Motor neuron (in vitro differentiated cells): ENCODE data around the gene MFN2. TPM values are rescaled to one million over a fixed set of nuclear protein-coding genes. Genes with fewer than 3 reads are reported as not detected.
A peak's percentile ranks its signal among the peaks of the same experiment; 100 is the strongest.

Source experiments
- ATAC-seq, 8 experiments: fragments of 200-7000 bp; cut with Tn5 transposase; replicated peaks in 6 of 8; 2 replicates each; pipeline ENCODE4 v1.8.0; 2021; ENCODE audit warnings: mild to moderate bottlenecking in 8 of 8, moderate library complexity in 8 of 8
- H3K27ac ChIP-seq, 2 donors: fragments of 250-450 bp; sonication (Bioruptor Pico); 2 replicates each; pipeline ENCODE4 v1.9.0; 2021; ENCODE audit warnings: antibody characterized with exemption in 2 of 2, mild to moderate bottlenecking in 2 of 2, moderate library complexity in 1 of 2
- H3K4me1 ChIP-seq, 2 donors: fragments of 250-450 bp; sonication (Bioruptor Pico); replicated peaks in 1 of 2; 2 replicates each; pipeline ENCODE4 v1.6.1; 2021; ENCODE audit warnings: antibody characterized with exemption in 2 of 2, mild to moderate bottlenecking in 2 of 2, moderate library complexity in 1 of 2
- H3K4me3 ChIP-seq, 5 donors: fragments of 250-450 bp; sonication (Bioruptor Pico); 2 replicates each; pipeline ENCODE4 v1.9.0; 2021; ENCODE audit warnings: antibody characterized with exemption in 5 of 5, mild to moderate bottlenecking in 5 of 5, moderate library complexity in 4 of 5
- WGBS, 10 experiments: fragments of 450-650 bp; shearing (Covaris generic); methylation state at CpG; one replicate each; pipeline ENCODE4 v1.0.0; 2022; 5-methylcytosine and 5-hydroxymethylcytosine counted together
- in situ Hi-C, 9 experiments: fragments of 400-800 bp; cut with MboI; loops; one replicate each; pipeline ENCODE4 v1.15.0; 2021; ENCODE audit warnings: low sequenced_read_pairs in 9 of 9, low pct_unique_long_range_greater_than_20kb in 2 of 9; ENCODE audit not compliant: unreplicated experiment in 9 of 9
- total RNA-seq, 8 experiments: library from RNA; unstranded; fragments of 300-600 nt; gene quantifications; 2 replicates each; pipeline versions ENCODE4 v1.2.3 to v1.2.4, GENCODE V29; 2022

Gene MFN2
- total RNA-seq, 8 experiments from 2014 or later = 68.9 to 109 (median 75.3) TPM

DNA sequence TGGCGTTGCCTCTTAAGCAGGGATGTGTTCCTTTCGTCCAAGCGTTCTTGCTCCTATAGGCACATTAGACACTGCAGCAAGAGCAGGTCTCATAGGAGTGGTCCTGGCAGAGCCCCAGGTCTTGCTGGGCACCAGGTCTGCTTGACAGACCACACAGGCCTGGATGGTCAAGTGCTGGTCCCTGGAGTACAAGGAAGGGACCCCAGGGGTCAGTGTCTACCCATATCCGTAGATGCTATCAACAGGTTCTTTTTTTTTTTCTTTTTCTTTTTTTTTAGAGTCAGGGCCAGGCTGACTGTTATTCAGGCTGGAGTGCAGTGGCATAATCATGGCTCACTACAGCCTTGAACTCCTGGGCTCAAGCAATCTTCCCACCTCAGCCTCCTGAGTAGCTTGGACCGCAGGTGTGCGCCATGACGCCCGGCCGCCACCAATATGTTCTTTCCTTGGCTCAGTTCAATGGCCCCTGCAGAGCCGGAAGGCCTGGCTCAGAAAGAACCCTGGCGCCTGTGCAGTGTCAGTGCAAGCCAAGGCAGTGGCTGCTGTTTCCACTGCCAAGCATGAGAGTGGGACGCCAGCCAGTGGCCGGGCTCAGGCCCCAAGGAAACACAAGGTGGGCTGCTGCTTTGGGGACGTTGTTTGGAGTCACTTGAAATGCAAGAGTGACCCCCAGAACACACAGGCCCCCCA lies 72.9 kb downstream of the MFN2 start:
- Histone ChIP-seq H3K27ac (peak overlapping the region; percentile 84 to 87), H3K4me3 (no peak overlapping the region), H3K4me1 (peaks cover 44 to 47% of the 10 kb centered on the region in 2 donors)
- WGBS, 10 experiments = 40 to 100% (median 90%) methylated on average over 1 to 11 of the region's 14 CpGs
- peak in 3 of 8 experiments; percentile 0 to 7 (median 1) for ATAC-seq
- in situ Hi-C loops = no loop called here

GRCh38 chr1:12053752-12054548 lies 73.7 kb downstream of the MFN2 start:
- in situ Hi-C loops = no loop called here
- WGBS, 10 experiments = 50 to 72% (median 68%) methylated on average over 2 of the region's 13 CpGs; no CpG with 5 or more reads in 7 of the 10 experiments
- H3K4me3 ChIP-seq = no peak overlapping the region
- ATAC-seq = peak in 5 of 8 experiments; percentile 7 to 51 (median 21)
- H3K27ac ChIP-seq = peak overlapping the region; percentile 84 to 87
- H3K4me1 ChIP-seq = peaks cover 44 to 47% of the 10 kb centered on the region in 2 donors

DNA sequence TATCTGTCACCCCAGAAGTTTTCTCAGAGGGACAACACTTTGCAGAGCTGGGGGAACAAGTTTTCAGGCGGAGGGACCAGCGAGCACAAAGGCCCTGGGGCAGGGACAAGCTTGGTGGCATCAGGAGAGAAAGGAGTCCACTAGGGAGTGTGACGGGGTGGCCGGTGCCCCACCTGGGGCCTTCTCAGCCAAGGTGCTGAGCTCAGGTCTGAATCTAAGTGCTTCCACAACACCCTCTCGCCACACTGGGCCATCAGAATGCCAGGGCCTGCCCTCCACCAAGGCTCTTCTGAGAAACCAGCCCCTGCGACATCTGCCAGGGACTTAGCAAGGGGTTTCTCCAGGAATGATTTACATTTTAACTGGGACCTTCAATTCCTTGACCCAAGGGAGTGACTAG lies 75.0 kb downstream of the MFN2 start:
- in situ Hi-C loops = no loop called here
- ATAC-seq = no peak

GRCh38 chr1:12056331-12056841 lies 76.1 kb downstream of the MFN2 start:
- no peak overlapping the region for H3K4me3 ChIP-seq
- H3K4me1 ChIP-seq = peaks cover 36 to 38% of the 10 kb centered on the region in 2 donors
- in situ Hi-C loops = no loop called here
- H3K27ac ChIP-seq = no peak overlapping the region
- ATAC-seq = no peak
- WGBS, 10 experiments = 40 to 96% (median 92%) methylated on average over 3 to 11 of the region's 16 CpGs; no CpG with 5 or more reads in 4 of the 10 experiments

More for the DNA sequence above, 75.0 kb downstream of the MFN2 start:
- peaks cover 36 to 38% of the 10 kb centered on the region in 2 donors for H3K4me1 ChIP-seq
- H3K4me3 ChIP-seq = no peak overlapping the region
- peak overlapping the region in 1 of 2 donors; percentile 84 for H3K27ac ChIP-seq
- WGBS, 10 experiments = 61 to 92% (median 91%) methylated on average over 3 to 6 of the region's 6 CpGs; no CpG with 5 or more reads in 5 of the 10 experiments

GRCh38 chr1:12057382-12057781 lies 77.1 kb downstream of the MFN2 start:
- peaks cover 27 to 30% of the 10 kb centered on the region in 2 donors for H3K4me1 ChIP-seq
- in situ Hi-C loops = no loop called here
- H3K27ac ChIP-seq = no peak overlapping the region
- ATAC-seq = peak in 2 of 8 experiments; percentile 42 to 53
- no peak overlapping the region for H3K4me3 ChIP-seq

GRCh38 chr1:12057940-12058687 lies 77.9 kb downstream of the MFN2 start:
- H3K4me3 ChIP-seq = no peak overlapping the region
- in situ Hi-C loops = no loop called here
- WGBS, 10 experiments = 60 to 100% (median 88%) methylated on average over 1 to 4 of the region's 4 CpGs; no CpG with 5 or more reads in 2 of the 10 experiments
- peaks cover 21 to 26% of the 10 kb centered on the region in 2 donors for H3K4me1 ChIP-seq
- no peak overlapping the region for H3K27ac ChIP-seq
- ATAC-seq = no peak

GRCh38 chr1:12059226-12059625 lies 79.0 kb downstream of the MFN2 start:
- no peak overlapping the region for H3K27ac ChIP-seq
- peaks cover 15 to 25% of the 10 kb centered on the region in 2 donors for H3K4me1 ChIP-seq
- ATAC-seq = no peak
- 37 to 90% (median 75%) methylated on average over 2 to 3 of the region's 3 CpGs; no CpG with 5 or more reads in 3 of the 10 experiments for WGBS, 10 experiments
- in situ Hi-C loops = no loop called here
- H3K4me3 ChIP-seq = no peak overlapping the region

- in situ Hi-C loops = no loop called here
- Histone ChIP-seq H3K4me1 (peaks cover 8 to 18% of the 10 kb centered on the region in 2 donors), H3K27ac (no peak overlapping the region), H3K4me3 (no peak overlapping the region)
- 33 to 78% (median 64%) methylated on average over 3 to 7 of the region's 7 CpGs; no CpG with 5 or more reads in 3 of the 10 experiments for WGBS, 10 experiments
- ATAC-seq = no peak
Observed at GRCh38 chr1:12059722-12060464, 79.6 kb downstream of the MFN2 start.

DNA sequence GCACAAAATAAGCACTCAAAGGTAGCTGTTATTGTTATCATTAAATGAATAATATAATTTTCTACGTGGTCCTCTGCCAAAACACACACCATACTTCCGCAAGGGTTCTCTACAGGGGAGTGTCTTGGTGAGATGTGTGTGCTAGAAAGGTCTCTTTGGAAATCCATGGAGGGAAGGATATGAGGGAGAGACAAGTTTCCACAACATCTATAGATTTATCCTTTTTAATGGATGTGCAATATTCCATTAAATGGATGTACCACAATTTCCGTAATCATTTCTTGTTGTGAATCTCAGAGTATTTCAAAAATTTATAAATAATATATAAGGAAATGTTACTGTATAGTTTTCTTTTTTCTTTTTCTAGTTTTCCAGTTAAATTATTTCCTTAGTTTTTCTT lies 80.3 kb downstream of the MFN2 start:
- Histone ChIP-seq H3K4me1 (peaks cover 6 to 13% of the 10 kb centered on the region in 2 donors), H3K27ac (no peak overlapping the region), H3K4me3 (no peak overlapping the region)
- in situ Hi-C loops = no loop called here
- 82 to 100% (median 97%) methylated on average over 1 to 3 of the region's 3 CpGs; no CpG with 5 or more reads in 1 of the 10 experiments for WGBS, 10 experiments
- no peak for ATAC-seq

Other genes starting within 250 kb of the MFN2 start
- 10 to 100 TPM; 12.5 to 55.9 (median 32.3) TPM for gene AGTRAP, start 244.3 kb upstream of the MFN2 start, total RNA-seq
- 1 to 10 TPM in 1 of 8 experiments, under 1 TPM in 5, not detected in 2; 0.11 to 1.9 (median 0.35) TPM for gene C1orf167, start 218.3 kb upstream of the MFN2 start, total RNA-seq
- 10 to 100 TPM; 20.7 to 43.8 (median 31.3) TPM for gene MTHFR, start 174.5 kb upstream of the MFN2 start, total RNA-seq
- gene CLCN6, start 174.3 kb upstream of the MFN2 start, total RNA-seq = 10 to 100 TPM in 7 of 8 experiments, 1 to 10 TPM in 1; 9.6 to 61.4 (median 27.0) TPM
- gene NPPA, start 132.7 kb upstream of the MFN2 start, total RNA-seq = 1 to 10 TPM in 1 of 8 experiments, under 1 TPM in 3, not detected in 4; 0.85 to 1.5 (median 0.90) TPM
- gene NPPB, start 121.5 kb upstream of the MFN2 start, total RNA-seq = 10 to 100 TPM in 1 of 8 experiments, 1 to 10 TPM in 2, not detected in 5; 1.6 to 10.5 (median 2.1) TPM
- gene KIAA2013, start 54.0 kb upstream of the MFN2 start, total RNA-seq = 10 to 100 TPM; 27.4 to 43.4 (median 32.4) TPM
- gene PLOD1, start 45.7 kb upstream of the MFN2 start, total RNA-seq = 100 to 1,000 TPM in 3 of 8 experiments, 10 to 100 TPM in 5; 24.0 to 136 (median 66.7) TPM
- gene MIIP, start 39.1 kb downstream of the MFN2 start, total RNA-seq = 10 to 100 TPM; 24.3 to 56.1 (median 36.3) TPM
- 10 to 100 TPM in 2 of 8 experiments, 1 to 10 TPM in 1, under 1 TPM in 5; 0.31 to 16.0 (median 0.46) TPM for gene TNFRSF8, start 82.9 kb downstream of the MFN2 start, total RNA-seq
- 1 to 10 TPM in 4 of 8 experiments, under 1 TPM in 4; 0.18 to 2.0 (median 1.1) TPM for gene TNFRSF1B, start 186.5 kb downstream of the MFN2 start, total RNA-seq
- 100 to 1,000 TPM in 2 of 8 experiments, 10 to 100 TPM in 6; 18.7 to 130 (median 34.7) TPM for gene VPS13D, start 249.6 kb downstream of the MFN2 start, total RNA-seq